OCI-LY7 (cell line): ENCODE data around the gene MAMDC2.

Experiments used
- EZH2phosphoT487 ChIP-seq: fragments of 200-600 bp; sonication (generic); IDR thresholded peaks from 2 replicates; pipeline ENCODE4 v1.6.1; 2018; ENCODE audit warnings: low read depth, borderline replicate concordance, mild to moderate bottlenecking, mixed run types, antibody characterized with exemption, low read length, moderate library complexity, mixed read lengths
- TF ChIP-seq, protein P1 (sequence below): fragments of 200-600 bp; sonication (generic); conservative IDR thresholded peaks from 2 replicates; pipeline ENCODE4 v1.5.1; 2014; ENCODE audit warnings: mild to moderate bottlenecking, antibody characterized with exemption, low read length, moderate library complexity, mixed read lengths

DNA sequence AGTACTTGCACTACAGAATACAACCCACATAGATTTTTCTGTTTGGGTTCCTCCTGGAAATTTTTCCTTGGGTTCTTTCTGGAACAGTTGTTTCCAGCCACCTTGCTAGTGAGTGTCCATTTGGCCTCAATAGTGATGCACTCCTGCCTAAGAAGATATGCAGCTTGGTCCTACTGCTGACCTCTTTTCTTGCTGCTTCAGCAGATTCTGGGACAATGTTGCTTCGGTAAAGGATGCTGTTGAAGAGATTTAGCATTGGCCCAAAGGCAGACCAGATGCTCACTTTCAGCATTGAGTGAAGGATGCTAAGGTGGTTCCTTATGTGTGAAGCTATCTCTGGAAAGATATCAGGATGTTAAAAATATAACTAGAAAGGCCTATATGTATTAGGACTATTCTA lies 128.9 kb downstream of the MAMDC2 start:
- TF ChIP-seq, protein P1, sequence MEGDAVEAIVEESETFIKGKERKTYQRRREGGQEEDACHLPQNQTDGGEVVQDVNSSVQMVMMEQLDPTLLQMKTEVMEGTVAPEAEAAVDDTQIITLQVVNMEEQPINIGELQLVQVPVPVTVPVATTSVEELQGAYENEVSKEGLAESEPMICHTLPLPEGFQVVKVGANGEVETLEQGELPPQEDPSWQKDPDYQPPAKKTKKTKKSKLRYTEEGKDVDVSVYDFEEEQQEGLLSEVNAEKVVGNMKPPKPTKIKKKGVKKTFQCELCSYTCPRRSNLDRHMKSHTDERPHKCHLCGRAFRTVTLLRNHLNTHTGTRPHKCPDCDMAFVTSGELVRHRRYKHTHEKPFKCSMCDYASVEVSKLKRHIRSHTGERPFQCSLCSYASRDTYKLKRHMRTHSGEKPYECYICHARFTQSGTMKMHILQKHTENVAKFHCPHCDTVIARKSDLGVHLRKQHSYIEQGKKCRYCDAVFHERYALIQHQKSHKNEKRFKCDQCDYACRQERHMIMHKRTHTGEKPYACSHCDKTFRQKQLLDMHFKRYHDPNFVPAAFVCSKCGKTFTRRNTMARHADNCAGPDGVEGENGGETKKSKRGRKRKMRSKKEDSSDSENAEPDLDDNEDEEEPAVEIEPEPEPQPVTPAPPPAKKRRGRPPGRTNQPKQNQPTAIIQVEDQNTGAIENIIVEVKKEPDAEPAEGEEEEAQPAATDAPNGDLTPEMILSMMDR, result no peak
- no peak for TF ChIP-seq EZH2phosphoT487
